A549 (cell line): Measurements from ENCODE around the gene ADAM12.

ENCODE experiments used
- CBX2 ChIP-seq: fragments of 200-600 bp; sonication (generic); IDR thresholded peaks from 2 replicates; pipeline ENCODE4 v1.6.1; 2016; ENCODE audit warnings: low read depth, mild to moderate bottlenecking, borderline replicate concordance
- CEBPB ChIP-seq, 2 experiments: fragments of >200 bp in 1 of 2; sonication (Bioruptor Twin) in 1 of 2; formaldehyde crosslinking in 1 of 2; IDR thresholded peaks; 2 replicates each; pipeline ENCODE4 v1.6.1; 2012 to 2016
- ESRRA ChIP-seq: fragments of 150-350 bp; IDR thresholded peaks from 2 replicates; pipeline ENCODE4 v1.6.1; 2014; ENCODE audit warnings: mild to moderate bottlenecking, low read length, borderline replicate concordance
- HDAC2 ChIP-seq: fragments of 200-600 bp; sonication (generic); IDR thresholded peaks from 2 replicates; pipeline ENCODE4 v1.6.1; 2016
- KDM5A ChIP-seq: fragments of 200-600 bp; sonication (generic); IDR thresholded peaks from 2 replicates; pipeline ENCODE4 v1.6.1; 2016; ENCODE audit warnings: antibody characterized with exemption, mild to moderate bottlenecking
- NR3C1 ChIP-seq: fragments of >200 bp; sonication (Bioruptor Twin); formaldehyde crosslinking; IDR thresholded peaks from 3 replicates; pipeline ENCODE4 v1.6.1; 2017
- PBX3 ChIP-seq: IDR thresholded peaks from 2 replicates; pipeline ENCODE4 v1.6.1; 2012
- PHF8 ChIP-seq: fragments of 200-600 bp; sonication (generic); IDR thresholded peaks from 2 replicates; pipeline ENCODE4 v1.6.1; 2016; ENCODE audit warnings: low read depth, mild to moderate bottlenecking, antibody characterized with exemption, moderate library complexity, borderline replicate concordance
- SMC3 ChIP-seq: fragments of >200 bp; sonication (Bioruptor Twin); formaldehyde crosslinking; IDR thresholded peaks from 3 replicates; pipeline ENCODE4 v1.6.1; 2018; ENCODE audit warnings: inconsistent platforms
- TF ChIP-seq, protein P1 (sequence below): fragments of >200 bp; sonication (Bioruptor Twin); formaldehyde crosslinking; IDR thresholded peaks from 3 replicates; pipeline ENCODE4 v1.5.1; 2016
- TF ChIP-seq, protein P2 (sequence below): fragments of 200-600 bp; sonication (generic); IDR thresholded peaks from 2 replicates; pipeline ENCODE4 v1.6.1; 2016; ENCODE audit warnings: antibody characterized with exemption, mild to moderate bottlenecking, moderate library complexity
- TF ChIP-seq, protein P3 (sequence below): IDR thresholded peaks from 2 replicates; pipeline ENCODE4 v1.6.1; 2012

GRCh38 chr10:126022841-126023240 lies 365.4 kb downstream of the ADAM12 start:
- TF ChIP-seq, protein P1, sequence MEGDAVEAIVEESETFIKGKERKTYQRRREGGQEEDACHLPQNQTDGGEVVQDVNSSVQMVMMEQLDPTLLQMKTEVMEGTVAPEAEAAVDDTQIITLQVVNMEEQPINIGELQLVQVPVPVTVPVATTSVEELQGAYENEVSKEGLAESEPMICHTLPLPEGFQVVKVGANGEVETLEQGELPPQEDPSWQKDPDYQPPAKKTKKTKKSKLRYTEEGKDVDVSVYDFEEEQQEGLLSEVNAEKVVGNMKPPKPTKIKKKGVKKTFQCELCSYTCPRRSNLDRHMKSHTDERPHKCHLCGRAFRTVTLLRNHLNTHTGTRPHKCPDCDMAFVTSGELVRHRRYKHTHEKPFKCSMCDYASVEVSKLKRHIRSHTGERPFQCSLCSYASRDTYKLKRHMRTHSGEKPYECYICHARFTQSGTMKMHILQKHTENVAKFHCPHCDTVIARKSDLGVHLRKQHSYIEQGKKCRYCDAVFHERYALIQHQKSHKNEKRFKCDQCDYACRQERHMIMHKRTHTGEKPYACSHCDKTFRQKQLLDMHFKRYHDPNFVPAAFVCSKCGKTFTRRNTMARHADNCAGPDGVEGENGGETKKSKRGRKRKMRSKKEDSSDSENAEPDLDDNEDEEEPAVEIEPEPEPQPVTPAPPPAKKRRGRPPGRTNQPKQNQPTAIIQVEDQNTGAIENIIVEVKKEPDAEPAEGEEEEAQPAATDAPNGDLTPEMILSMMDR = no peak
- no peak for TF ChIP-seq KDM5A
- TF ChIP-seq SMC3 = no peak
- no peak for TF ChIP-seq NR3C1
- TF ChIP-seq, protein P2, sequence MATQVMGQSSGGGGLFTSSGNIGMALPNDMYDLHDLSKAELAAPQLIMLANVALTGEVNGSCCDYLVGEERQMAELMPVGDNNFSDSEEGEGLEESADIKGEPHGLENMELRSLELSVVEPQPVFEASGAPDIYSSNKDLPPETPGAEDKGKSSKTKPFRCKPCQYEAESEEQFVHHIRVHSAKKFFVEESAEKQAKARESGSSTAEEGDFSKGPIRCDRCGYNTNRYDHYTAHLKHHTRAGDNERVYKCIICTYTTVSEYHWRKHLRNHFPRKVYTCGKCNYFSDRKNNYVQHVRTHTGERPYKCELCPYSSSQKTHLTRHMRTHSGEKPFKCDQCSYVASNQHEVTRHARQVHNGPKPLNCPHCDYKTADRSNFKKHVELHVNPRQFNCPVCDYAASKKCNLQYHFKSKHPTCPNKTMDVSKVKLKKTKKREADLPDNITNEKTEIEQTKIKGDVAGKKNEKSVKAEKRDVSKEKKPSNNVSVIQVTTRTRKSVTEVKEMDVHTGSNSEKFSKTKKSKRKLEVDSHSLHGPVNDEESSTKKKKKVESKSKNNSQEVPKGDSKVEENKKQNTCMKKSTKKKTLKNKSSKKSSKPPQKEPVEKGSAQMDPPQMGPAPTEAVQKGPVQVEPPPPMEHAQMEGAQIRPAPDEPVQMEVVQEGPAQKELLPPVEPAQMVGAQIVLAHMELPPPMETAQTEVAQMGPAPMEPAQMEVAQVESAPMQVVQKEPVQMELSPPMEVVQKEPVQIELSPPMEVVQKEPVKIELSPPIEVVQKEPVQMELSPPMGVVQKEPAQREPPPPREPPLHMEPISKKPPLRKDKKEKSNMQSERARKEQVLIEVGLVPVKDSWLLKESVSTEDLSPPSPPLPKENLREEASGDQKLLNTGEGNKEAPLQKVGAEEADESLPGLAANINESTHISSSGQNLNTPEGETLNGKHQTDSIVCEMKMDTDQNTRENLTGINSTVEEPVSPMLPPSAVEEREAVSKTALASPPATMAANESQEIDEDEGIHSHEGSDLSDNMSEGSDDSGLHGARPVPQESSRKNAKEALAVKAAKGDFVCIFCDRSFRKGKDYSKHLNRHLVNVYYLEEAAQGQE = no peak
- TF ChIP-seq CEBPB (IDR thresholded peaks at IDR 0.05) = no peak
- TF ChIP-seq ESRRA = no peak
- no peak for TF ChIP-seq HDAC2
- TF ChIP-seq, protein P3, sequence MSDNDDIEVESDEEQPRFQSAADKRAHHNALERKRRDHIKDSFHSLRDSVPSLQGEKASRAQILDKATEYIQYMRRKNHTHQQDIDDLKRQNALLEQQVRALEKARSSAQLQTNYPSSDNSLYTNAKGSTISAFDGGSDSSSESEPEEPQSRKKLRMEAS = no peak
- TF ChIP-seq PBX3 = no peak
- TF ChIP-seq PHF8 = no peak
- TF ChIP-seq CBX2 = no peak
